Ishikawa (cell line): Measurements from ENCODE around the gene BNIP5.

ENCODE experiments used
- CEBPB ChIP-seq: IDR thresholded peaks from 2 replicates; pipeline ENCODE4 v1.6.1; 2012
- CREB1 ChIP-seq: IDR thresholded peaks from 2 replicates; pipeline ENCODE4 v1.6.1; 2012; ENCODE audit warnings: low read depth
- EGR1 ChIP-seq: IDR thresholded peaks from 2 replicates; pipeline ENCODE4 v1.6.1; 2012
- EP300 ChIP-seq: IDR thresholded peaks from 2 replicates; pipeline ENCODE4 v1.6.1; 2012; ENCODE audit warnings: borderline replicate concordance
- FOXM1 ChIP-seq: IDR thresholded peaks from 2 replicates; pipeline ENCODE4 v1.6.1; 2012; ENCODE audit warnings: low read depth, borderline replicate concordance
- MAX ChIP-seq: IDR thresholded peaks from 2 replicates; pipeline ENCODE4 v1.6.1; 2012
- NFIC ChIP-seq: IDR thresholded peaks from 2 replicates; pipeline ENCODE4 v1.6.1; 2012
- RAD21 ChIP-seq: IDR thresholded peaks from 2 replicates; pipeline ENCODE4 v1.6.1; 2012; ENCODE audit warnings: low read depth
- TAF1 ChIP-seq: IDR thresholded peaks from 2 replicates; pipeline ENCODE4 v1.6.1; 2012; ENCODE audit warnings: low read depth, mild to moderate bottlenecking
- TCF12 ChIP-seq: IDR thresholded peaks from 2 replicates; pipeline ENCODE4 v1.6.1; 2012; ENCODE audit warnings: low read depth
- TEAD4 ChIP-seq: IDR thresholded peaks from 2 replicates; pipeline ENCODE4 v1.6.1; 2012
- YY1 ChIP-seq: IDR thresholded peaks from 2 replicates; pipeline ENCODE4 v1.6.1; 2012; ENCODE audit warnings: low read depth
- ZBTB7A ChIP-seq: IDR thresholded peaks from 2 replicates; pipeline ENCODE4 v1.6.1; 2012; ENCODE audit warnings: low read depth
- TF ChIP-seq, protein P1 (sequence below): IDR thresholded peaks from 2 replicates; pipeline ENCODE4 v1.6.1; 2012; ENCODE audit warnings: low read depth, mild to moderate bottlenecking
- TF ChIP-seq, protein P2 (sequence below): IDR thresholded peaks from 2 replicates; pipeline ENCODE4 v1.6.1; 2012

BNIP5 gene

DNA sequence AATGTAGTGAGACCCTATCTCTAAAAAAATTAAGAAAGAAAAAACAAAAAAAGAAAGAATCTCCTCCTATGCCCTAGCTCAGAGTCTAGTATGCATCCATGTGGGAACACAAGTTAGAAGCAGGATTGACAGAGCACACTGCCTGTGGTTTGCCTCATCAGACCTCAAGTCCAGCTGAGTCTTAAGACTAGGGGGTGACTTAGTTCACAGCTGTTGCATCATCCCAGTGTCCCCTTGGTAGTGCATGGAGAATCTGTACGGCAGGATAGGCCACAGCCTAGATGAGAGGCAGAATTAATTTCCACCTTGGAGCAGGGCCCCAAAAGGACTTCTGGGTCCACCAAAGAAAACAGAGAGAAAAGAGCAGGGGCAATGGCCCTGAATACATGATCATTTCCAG lies 53.1 kb downstream of the BNIP5 start:
- TF ChIP-seq RAD21 (no peak), CREB1 (no peak), MAX (no peak), FOXM1 (no peak), TCF12 (no peak), EGR1 (no peak), CEBPB (no peak), EP300 (no peak), NFIC (no peak), TEAD4 (no peak), YY1 (no peak), ZBTB7A (no peak)
- TF ChIP-seq, protein P1, sequence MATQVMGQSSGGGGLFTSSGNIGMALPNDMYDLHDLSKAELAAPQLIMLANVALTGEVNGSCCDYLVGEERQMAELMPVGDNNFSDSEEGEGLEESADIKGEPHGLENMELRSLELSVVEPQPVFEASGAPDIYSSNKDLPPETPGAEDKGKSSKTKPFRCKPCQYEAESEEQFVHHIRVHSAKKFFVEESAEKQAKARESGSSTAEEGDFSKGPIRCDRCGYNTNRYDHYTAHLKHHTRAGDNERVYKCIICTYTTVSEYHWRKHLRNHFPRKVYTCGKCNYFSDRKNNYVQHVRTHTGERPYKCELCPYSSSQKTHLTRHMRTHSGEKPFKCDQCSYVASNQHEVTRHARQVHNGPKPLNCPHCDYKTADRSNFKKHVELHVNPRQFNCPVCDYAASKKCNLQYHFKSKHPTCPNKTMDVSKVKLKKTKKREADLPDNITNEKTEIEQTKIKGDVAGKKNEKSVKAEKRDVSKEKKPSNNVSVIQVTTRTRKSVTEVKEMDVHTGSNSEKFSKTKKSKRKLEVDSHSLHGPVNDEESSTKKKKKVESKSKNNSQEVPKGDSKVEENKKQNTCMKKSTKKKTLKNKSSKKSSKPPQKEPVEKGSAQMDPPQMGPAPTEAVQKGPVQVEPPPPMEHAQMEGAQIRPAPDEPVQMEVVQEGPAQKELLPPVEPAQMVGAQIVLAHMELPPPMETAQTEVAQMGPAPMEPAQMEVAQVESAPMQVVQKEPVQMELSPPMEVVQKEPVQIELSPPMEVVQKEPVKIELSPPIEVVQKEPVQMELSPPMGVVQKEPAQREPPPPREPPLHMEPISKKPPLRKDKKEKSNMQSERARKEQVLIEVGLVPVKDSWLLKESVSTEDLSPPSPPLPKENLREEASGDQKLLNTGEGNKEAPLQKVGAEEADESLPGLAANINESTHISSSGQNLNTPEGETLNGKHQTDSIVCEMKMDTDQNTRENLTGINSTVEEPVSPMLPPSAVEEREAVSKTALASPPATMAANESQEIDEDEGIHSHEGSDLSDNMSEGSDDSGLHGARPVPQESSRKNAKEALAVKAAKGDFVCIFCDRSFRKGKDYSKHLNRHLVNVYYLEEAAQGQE, result no peak
- TF ChIP-seq, protein P2, sequence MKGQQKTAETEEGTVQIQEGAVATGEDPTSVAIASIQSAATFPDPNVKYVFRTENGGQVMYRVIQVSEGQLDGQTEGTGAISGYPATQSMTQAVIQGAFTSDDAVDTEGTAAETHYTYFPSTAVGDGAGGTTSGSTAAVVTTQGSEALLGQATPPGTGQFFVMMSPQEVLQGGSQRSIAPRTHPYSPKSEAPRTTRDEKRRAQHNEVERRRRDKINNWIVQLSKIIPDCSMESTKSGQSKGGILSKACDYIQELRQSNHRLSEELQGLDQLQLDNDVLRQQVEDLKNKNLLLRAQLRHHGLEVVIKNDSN, result no peak

GRCh38 chr6:36280983-36281382 lies 55.7 kb downstream of the BNIP5 start:
- TF ChIP-seq TCF12, result no peak
- no peak for TF ChIP-seq ZBTB7A
- TF ChIP-seq, protein P1, result no peak
- no peak for TF ChIP-seq CREB1
- TF ChIP-seq, protein P2, result no peak
- TF ChIP-seq TAF1, result no peak
- TF ChIP-seq FOXM1, result no peak
- no peak for TF ChIP-seq MAX
- TF ChIP-seq TEAD4, result no peak
- TF ChIP-seq EGR1, result no peak
- TF ChIP-seq NFIC, result no peak
- no peak for TF ChIP-seq RAD21
- no peak for TF ChIP-seq YY1
- no peak for TF ChIP-seq CEBPB
- no peak for TF ChIP-seq EP300

DNA sequence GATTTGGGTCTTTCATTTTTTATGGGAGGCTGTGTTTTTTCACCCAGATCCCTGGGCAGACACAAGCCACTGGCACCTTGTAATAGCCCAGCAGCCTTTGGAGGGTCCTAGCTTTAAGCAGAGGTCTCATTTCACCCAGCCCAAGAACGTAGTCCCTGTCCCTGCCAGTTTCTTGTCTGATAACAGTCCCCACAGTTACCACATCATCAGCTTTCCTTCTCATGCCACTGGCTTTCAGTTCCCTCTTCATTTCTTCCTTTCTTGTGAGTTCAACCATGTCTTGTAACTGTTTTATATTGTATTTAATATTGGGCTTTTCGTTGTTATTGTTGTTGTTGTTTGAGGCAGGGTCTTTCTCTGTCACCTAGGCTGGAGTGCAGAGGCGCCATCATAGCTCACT lies 56.2 kb downstream of the BNIP5 start:
- TF ChIP-seq CREB1 (no peak), ZBTB7A (no peak), FOXM1 (no peak), EGR1 (no peak), RAD21 (no peak), TEAD4 (no peak), TAF1 (no peak), EP300 (no peak), CEBPB (no peak), TCF12 (no peak), YY1 (no peak), NFIC (no peak), MAX (no peak)
- TF ChIP-seq, protein P1, result no peak
- TF ChIP-seq, protein P2, result no peak

- TF ChIP-seq TCF12 (no peak), FOXM1 (no peak), MAX (no peak), EGR1 (no peak), EP300 (no peak), RAD21 (no peak), CEBPB (no peak), CREB1 (no peak), TEAD4 (no peak), YY1 (no peak), ZBTB7A (no peak)
- TF ChIP-seq, protein P2, result no peak
- TF ChIP-seq, protein P1, result no peak
These were observed 58.7 kb downstream of the BNIP5 start for GRCh38 chr6:36277946-36278470.
